Mesendoderm (in vitro differentiated cells): Measurements from ENCODE around the gene DNAJB8.

Experiments used
- DNase-seq: peaks from one replicate; pipeline ENCODE4 v3.0.0; 2013
- H2AK5ac ChIP-seq: 2 replicates; pipeline ENCODE4 v1.6.1; 2013; ENCODE audit warnings: low read length, inconsistent platforms
- H2BK120ac ChIP-seq: 2 replicates; pipeline ENCODE4 v1.6.1; 2013; ENCODE audit warnings: low read depth, mild to moderate bottlenecking, low read length, moderate library complexity, mixed read lengths
- H2BK15ac ChIP-seq: replicated peaks from 2 replicates; pipeline ENCODE4 v1.6.1; 2013; ENCODE audit warnings: low read depth, mild to moderate bottlenecking, moderate library complexity
- H2BK5ac ChIP-seq: 2 replicates; pipeline ENCODE4 v1.6.1; 2013; ENCODE audit warnings: low read length, inconsistent platforms
- H3K18ac ChIP-seq: 2 replicates; pipeline ENCODE4 v1.6.1; 2013; ENCODE audit warnings: mild to moderate bottlenecking, low read length, mixed read lengths
- H3K23ac ChIP-seq: one replicate; pipeline ENCODE4 v1.6.1; 2013; ENCODE audit warnings: low read length
- H3K27ac ChIP-seq: 2 replicates; pipeline ENCODE4 v1.5.1; 2013; ENCODE audit warnings: low read depth, mild to moderate bottlenecking, inconsistent platforms, low read length, moderate library complexity
- H3K27me3 ChIP-seq: 2 replicates; pipeline ENCODE4 v1.6.1; 2013; ENCODE audit warnings: low read length, control low read depth, mild to moderate bottlenecking, inconsistent platforms; ENCODE audit not compliant: insufficient read depth, poor library complexity
- H3K36me3 ChIP-seq: 2 replicates; pipeline ENCODE4 v1.6.1; 2013; ENCODE audit warnings: low read length, inconsistent platforms; ENCODE audit not compliant: control insufficient read depth, insufficient read depth
- H3K4ac ChIP-seq: one replicate; pipeline ENCODE4 v1.6.1; 2013; ENCODE audit warnings: low read depth, mild to moderate bottlenecking, low read length, moderate library complexity
- H3K4me1 ChIP-seq: 2 replicates; pipeline ENCODE4 v1.6.1; 2013; ENCODE audit warnings: low read depth, low read length, inconsistent platforms; ENCODE audit not compliant: control insufficient read depth
- H3K4me2 ChIP-seq: 2 replicates; pipeline ENCODE4 v1.6.1; 2013; ENCODE audit warnings: low read length
- H3K4me3 ChIP-seq: 2 replicates; pipeline ENCODE4 v1.5.1; 2013; ENCODE audit warnings: mild to moderate bottlenecking, low read length
- H3K56ac ChIP-seq: one replicate; pipeline ENCODE4 v1.6.1; 2013; ENCODE audit warnings: low read length
- H3K79me1 ChIP-seq: 2 replicates; pipeline ENCODE4 v1.6.1; 2013; ENCODE audit warnings: low read length, inconsistent platforms
- H3K79me2 ChIP-seq: 2 replicates; pipeline ENCODE4 v1.6.1; 2013; ENCODE audit warnings: mild to moderate bottlenecking, low read length; ENCODE audit not compliant: control insufficient read depth, insufficient read depth
- H3K9ac ChIP-seq: 2 replicates; pipeline ENCODE4 v1.6.1; 2013; ENCODE audit warnings: low read length, inconsistent platforms
- H4K5ac ChIP-seq: one replicate; pipeline ENCODE4 v1.6.1; 2013; ENCODE audit warnings: low read length
- H4K8ac ChIP-seq: one replicate; pipeline ENCODE4 v1.6.1; 2013; ENCODE audit warnings: low read depth, mild to moderate bottlenecking, control low read depth, low read length, moderate library complexity
- WGBS: extraction: QIAGEN DNeasy Blood & Tissue Kit; methylation state at CpG from one replicate; pipeline ENCODE4 v1.1.7; 2013; ENCODE audit warnings: low lambda C conversion rate, missing lambda C conversion rate; ENCODE audit not compliant: insufficient coverage; ENCODE audit errors: extremely low coverage; 5-methylcytosine and 5-hydroxymethylcytosine counted together

Gene DNAJB8

GRCh38 chr3:128442949-128443348 lies 23.7 kb downstream of the DNAJB8 start:
- H3K56ac ChIP-seq, result no peak overlapping the region

GRCh38 chr3:128442070-128442469 lies 24.6 kb downstream of the DNAJB8 start:
- Histone ChIP-seq H3K9ac (no peak overlapping the region), H3K4me3 (no peak overlapping the region), H3K4me1 (no peaks in the 10 kb centered on the region), H3K27ac (no peak overlapping the region), H3K56ac (no peak overlapping the region), H2BK15ac (no peak overlapping the region), H2AK5ac (no peak overlapping the region), H3K36me3 (no peaks in the 10 kb centered on the region), H3K79me2 (no peaks in the 10 kb centered on the region), H3K23ac (no peak overlapping the region), H3K18ac (no peak overlapping the region), H2BK5ac (no peak overlapping the region), H4K8ac (no peak overlapping the region), H3K27me3 (no peaks in the 10 kb centered on the region), H3K79me1 (no peaks in the 10 kb centered on the region), H2BK120ac (no peak overlapping the region), H3K4ac (no peak overlapping the region), H3K4me2 (no peak overlapping the region), H4K5ac (no peak overlapping the region)
- no peak for DNase-seq
- no CpG with 5 or more reads among the region's 7 CpGs for WGBS

More at GRCh38 chr3:128442949-128443348, 23.7 kb downstream of the DNAJB8 start:
- Histone ChIP-seq H4K8ac (no peak overlapping the region), H2AK5ac (no peak overlapping the region), H4K5ac (no peak overlapping the region), H3K79me1 (no peaks in the 10 kb centered on the region), H3K4me1 (no peaks in the 10 kb centered on the region), H3K36me3 (no peaks in the 10 kb centered on the region), H3K23ac (no peak overlapping the region), H2BK120ac (no peak overlapping the region), H2BK5ac (no peak overlapping the region), H3K27me3 (no peaks in the 10 kb centered on the region), H3K4me2 (no peak overlapping the region), H3K27ac (no peak overlapping the region), H3K79me2 (no peaks in the 10 kb centered on the region), H3K18ac (no peak overlapping the region), H3K4me3 (no peak overlapping the region), H3K9ac (no peak overlapping the region), H3K4ac (no peak overlapping the region), H2BK15ac (no peak overlapping the region)
- DNase-seq, result no peak
- 100% methylated on average over 1 of the region's 6 CpGs for WGBS

GRCh38 chr3:128439226-128439625 lies 27.5 kb downstream of the DNAJB8 start:
- Histone ChIP-seq H3K4me1 (no peaks in the 10 kb centered on the region), H2BK15ac (no peak overlapping the region), H3K23ac (no peak overlapping the region), H2BK120ac (no peak overlapping the region), H3K79me1 (no peaks in the 10 kb centered on the region), H3K36me3 (no peaks in the 10 kb centered on the region), H3K27ac (no peak overlapping the region), H3K9ac (no peak overlapping the region), H3K18ac (no peak overlapping the region), H4K5ac (no peak overlapping the region), H3K4me2 (no peak overlapping the region), H3K4ac (no peak overlapping the region), H3K79me2 (no peaks in the 10 kb centered on the region), H2AK5ac (no peak overlapping the region), H4K8ac (no peak overlapping the region), H3K56ac (no peak overlapping the region), H3K27me3 (no peaks in the 10 kb centered on the region), H2BK5ac (no peak overlapping the region), H3K4me3 (no peak overlapping the region)
- no CpG with 5 or more reads among the region's 3 CpGs for WGBS
- no peak for DNase-seq

GRCh38 chr3:128438488-128439072 lies 28.1 kb downstream of the DNAJB8 start:
- Histone ChIP-seq H3K27me3 (no peaks in the 10 kb centered on the region), H3K79me2 (no peaks in the 10 kb centered on the region), H3K27ac (no peak overlapping the region), H3K4me1 (no peaks in the 10 kb centered on the region), H3K23ac (no peak overlapping the region), H3K36me3 (no peaks in the 10 kb centered on the region), H3K4ac (no peak overlapping the region), H2BK5ac (no peak overlapping the region), H3K9ac (no peak overlapping the region), H4K5ac (no peak overlapping the region), H3K4me2 (no peak overlapping the region), H4K8ac (no peak overlapping the region), H3K56ac (no peak overlapping the region), H2AK5ac (no peak overlapping the region), H2BK120ac (no peak overlapping the region), H2BK15ac (no peak overlapping the region), H3K79me1 (no peaks in the 10 kb centered on the region), H3K18ac (no peak overlapping the region), H3K4me3 (no peak overlapping the region)
- DNase-seq, result no peak
- WGBS, result no CpG with 5 or more reads among the region's 6 CpGs

GRCh38 chr3:128436214-128436613 lies 30.5 kb downstream of the DNAJB8 start:
- Histone ChIP-seq H4K5ac (no peak overlapping the region), H3K18ac (no peak overlapping the region), H3K4me1 (no peaks in the 10 kb centered on the region), H3K4ac (no peak overlapping the region), H3K79me2 (no peaks in the 10 kb centered on the region), H2AK5ac (no peak overlapping the region), H3K27me3 (peaks cover 8% of the 10 kb centered on the region), H4K8ac (no peak overlapping the region), H3K9ac (no peak overlapping the region), H2BK120ac (no peak overlapping the region), H3K56ac (no peak overlapping the region), H3K27ac (no peak overlapping the region), H2BK15ac (no peak overlapping the region), H2BK5ac (no peak overlapping the region), H3K4me3 (no peak overlapping the region), H3K79me1 (no peaks in the 10 kb centered on the region), H3K23ac (no peak overlapping the region), H3K36me3 (no peaks in the 10 kb centered on the region), H3K4me2 (no peak overlapping the region)
- WGBS, result no CpG with 5 or more reads among the region's 3 CpGs
- no peak for DNase-seq

- no peak overlapping the region for H2AK5ac ChIP-seq
- no peaks in the 10 kb centered on the region for H3K79me1 ChIP-seq
- no peak overlapping the region for H3K9ac ChIP-seq
- H3K36me3 ChIP-seq, result no peaks in the 10 kb centered on the region
- H3K79me2 ChIP-seq, result no peaks in the 10 kb centered on the region
- WGBS, result no CpG with 5 or more reads among the region's 5 CpGs
- H3K56ac ChIP-seq, result no peak overlapping the region
- no peak overlapping the region for H4K5ac ChIP-seq
- H3K27me3 ChIP-seq, result peaks cover 8% of the 10 kb centered on the region
- H3K4me3 ChIP-seq, result no peak overlapping the region
- H2BK15ac ChIP-seq, result no peak overlapping the region
- no peak overlapping the region for H3K4ac ChIP-seq
- H2BK120ac ChIP-seq, result no peak overlapping the region
- H3K4me2 ChIP-seq, result no peak overlapping the region
- no peak overlapping the region for H2BK5ac ChIP-seq
- H3K4me1 ChIP-seq, result no peaks in the 10 kb centered on the region
- no peak overlapping the region for H3K23ac ChIP-seq
- no peak overlapping the region for H3K18ac ChIP-seq
- H4K8ac ChIP-seq, result no peak overlapping the region
- no peak overlapping the region for H3K27ac ChIP-seq
- DNase-seq, result no peak
These were observed 31.1 kb downstream of the DNAJB8 start for GRCh38 chr3:128435561-128435960.
